GM19023 (cell line): ENCODE results near the gene MMD.
"Not testable (repeated sequence)": the region's sequence is repeated elsewhere in the genome, so short reads cannot be mapped to it uniquely, and the experiment has no call there.

ENCODE experiments used
- ATAC-seq: cut with Tn5 transposase; IDR thresholded peaks from one replicate; pipeline ENCODE4 v1.9.1; 2021; ENCODE audit warnings: mild to moderate bottlenecking, moderate library complexity; ENCODE audit not compliant: unreplicated experiment

Gene MMD

DNA sequence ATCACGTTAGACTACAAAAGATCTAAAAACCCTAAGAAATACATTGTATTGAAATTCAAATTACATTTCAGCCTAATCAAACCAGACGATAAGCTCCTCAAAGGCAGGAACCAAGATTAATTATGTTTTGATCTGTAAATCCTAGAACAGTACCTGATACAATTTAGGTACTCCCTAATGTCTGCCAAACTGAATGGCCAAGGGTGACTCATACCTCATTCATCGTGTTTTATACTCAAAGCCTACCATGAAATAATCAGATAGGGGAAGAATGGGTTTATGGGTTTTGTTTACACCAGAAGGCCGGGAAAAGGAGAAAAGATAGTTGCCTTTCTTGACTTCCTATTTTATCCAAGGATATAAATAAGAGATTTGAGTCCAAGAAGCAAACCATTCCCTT lies 19.3 kb downstream of the MMD start:
- no peak for ATAC-seq

DNA sequence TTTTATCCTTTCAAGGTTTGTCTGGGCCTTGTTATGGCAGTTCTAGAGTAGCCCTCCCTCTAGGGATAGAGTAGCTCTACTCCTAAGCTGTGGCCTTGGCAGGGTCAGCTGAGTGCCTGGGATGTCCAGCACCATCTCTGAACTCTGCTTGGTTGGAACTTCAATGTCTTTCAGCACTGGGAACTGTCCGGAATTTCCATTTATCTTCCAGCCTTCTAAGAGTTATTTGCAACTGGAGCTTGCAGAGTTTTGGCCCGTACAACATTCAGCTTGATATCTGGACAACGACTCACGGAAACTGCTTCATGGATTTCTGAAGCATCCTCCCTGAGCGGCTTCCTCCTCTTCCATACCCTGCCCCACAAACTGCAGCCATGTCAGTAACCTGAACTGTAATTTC lies 22.9 kb downstream of the MMD start:
- ATAC-seq: no peak

GRCh38 chr17:55395803-55396505 lies 25.7 kb downstream of the MMD start:
- ATAC-seq: no peak

DNA sequence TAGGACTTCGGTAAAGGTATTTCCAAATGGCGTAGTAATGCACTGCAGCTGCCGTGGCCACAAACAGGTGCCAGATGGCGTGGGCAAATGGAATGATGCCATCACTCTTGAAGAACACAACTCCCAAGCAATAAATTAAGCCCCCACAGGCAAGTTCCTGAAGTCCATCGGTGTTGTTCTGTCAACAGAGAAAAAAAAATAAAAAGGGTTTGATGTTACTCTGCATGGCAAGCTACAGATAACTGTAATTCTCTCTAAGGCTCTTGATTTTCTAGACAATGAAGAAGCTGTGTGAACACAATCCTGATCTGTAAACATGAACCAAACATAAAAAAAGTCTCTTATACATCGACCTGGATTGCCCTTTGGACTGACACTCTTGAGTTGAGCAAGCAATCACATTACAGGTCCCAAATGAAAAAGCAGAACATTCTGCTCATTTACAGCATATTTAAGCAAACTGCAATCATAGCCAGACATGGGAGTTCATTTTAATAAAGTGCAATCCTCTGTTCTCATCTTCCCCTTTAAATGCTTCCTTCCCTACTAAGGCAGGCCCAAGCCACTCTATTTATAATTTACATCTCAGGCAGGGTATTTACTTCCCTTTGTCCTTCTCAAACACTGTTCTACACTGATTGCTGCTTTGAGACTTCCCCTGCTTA lies 27.1 kb downstream of the MMD start:
- no peak for ATAC-seq

DNA sequence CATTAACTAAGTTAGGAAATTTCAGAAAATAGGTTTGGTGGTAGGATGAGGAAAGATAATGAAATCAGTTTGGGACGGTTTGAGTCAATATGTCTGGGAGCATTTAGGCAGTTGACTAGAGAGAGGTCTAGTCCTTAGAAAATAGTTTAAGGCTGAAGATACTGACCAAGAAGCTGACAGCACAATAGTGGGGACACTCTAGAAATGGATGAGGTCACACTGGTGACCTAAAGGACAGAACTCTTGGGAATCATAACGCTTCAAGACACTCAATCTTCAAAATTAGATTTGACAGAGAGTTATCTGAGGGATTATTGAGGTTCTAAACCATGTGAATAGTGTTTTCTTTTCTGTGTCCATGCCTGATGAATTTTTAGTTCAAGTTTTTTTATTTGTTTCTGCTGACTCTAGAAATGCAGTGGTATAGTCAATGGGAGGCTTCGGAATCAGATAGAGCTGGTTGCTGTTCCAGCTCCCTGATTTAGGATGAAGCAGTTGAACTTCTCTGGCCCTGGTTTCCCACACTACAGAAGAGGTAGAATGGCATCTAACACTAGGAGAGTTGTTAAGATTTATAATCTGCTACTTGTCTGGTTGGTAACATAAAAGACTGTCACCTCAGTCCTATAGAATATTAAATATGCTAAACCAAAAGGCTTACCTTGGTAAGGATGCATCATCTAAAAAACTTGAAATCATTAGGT lies 29.7 kb downstream of the MMD start:
- ATAC-seq: no peak

DNA sequence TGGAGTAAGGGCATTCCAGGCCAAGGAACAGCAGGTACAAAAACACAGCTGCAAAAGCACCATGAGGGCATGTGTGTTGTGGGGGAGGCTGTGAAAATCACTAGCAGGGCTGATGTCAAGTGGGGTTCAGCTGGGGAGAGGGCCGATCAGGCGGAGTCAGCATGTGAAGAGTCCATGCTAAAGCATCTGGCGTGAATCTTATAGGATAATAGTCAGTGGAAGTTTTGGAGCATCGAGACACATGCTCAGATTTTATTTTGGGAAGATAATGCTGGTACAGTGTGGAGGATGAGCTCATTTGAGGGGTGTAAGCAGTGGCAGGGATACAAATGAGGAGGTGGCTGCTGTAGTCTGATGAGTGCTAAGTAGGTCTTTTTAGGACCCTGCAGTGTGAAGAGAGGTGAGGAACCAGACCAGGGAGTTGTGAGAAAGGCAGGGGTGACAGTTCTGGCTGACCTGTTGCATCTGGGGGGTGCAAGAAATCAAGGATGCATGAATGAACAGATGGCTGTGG lies 30.3 kb downstream of the MMD start:
- ATAC-seq: no peak

DNA sequence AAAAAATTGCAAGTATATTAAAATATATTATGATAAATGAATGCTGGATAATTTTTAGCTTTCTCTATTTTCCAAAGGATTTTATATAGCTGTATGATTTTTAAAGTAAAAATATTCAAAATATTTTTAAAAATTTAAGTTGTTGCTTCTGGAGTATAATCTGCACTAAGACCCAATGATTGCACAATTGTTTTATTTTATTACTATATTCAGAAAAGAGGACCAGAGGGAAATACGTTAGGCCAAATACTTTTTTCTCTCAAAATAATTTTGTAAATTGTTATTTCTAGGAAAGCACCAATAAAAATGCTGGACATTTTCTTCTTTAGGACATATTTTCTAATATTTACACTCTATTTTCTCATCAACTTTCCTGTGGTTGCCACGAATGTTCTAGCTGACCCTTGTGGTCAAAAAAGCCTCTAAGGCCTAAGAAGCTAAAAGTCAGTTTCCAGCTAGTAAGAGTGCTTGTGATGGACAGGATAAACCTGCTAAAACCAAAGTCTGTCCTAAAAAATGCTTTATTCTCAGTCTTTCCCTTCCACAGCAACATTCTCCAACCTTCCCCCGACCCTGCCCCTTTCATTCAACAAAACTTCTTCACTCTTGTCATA lies 31.2 kb downstream of the MMD start:
- no peak for ATAC-seq

DNA sequence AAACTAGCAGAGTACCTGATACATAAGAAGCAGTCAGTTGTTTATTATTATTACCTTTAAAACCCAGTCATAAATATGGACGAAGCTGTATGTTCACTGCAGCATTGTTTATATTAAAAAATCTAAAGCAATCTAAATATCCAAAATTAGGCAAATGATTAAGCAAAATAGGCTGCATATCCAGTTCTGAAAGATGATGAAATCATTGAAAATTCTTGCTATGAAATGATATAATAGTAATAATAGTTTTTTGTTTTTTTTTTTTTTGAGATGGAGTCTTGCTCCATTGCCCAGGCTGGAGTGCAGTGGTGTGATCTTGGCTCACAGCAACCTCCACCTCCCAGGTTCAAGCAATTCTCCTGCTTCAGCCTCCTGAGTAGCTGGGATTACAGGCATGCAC lies 31.9 kb downstream of the MMD start:
- ATAC-seq: not testable (repeated sequence)

DNA sequence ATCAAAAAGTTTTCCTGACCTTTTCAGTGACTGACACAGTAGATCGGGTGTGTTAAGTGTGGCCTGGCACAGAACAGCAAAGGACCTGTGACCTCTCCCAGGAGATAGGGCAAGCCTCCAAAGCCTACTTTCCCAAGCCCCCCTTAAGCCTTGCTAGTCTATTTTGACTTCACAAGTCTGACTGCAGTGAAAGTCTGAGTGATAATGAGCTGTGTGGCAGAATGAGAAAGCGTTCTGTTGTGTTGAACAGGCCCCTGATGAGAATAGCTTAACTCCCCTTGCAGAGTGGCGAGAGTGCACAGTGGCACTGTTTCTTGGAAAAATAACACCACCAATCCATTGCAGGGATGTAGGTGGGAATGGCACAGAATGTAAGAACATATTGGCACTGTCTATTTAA lies 32.8 kb downstream of the MMD start:
- ATAC-seq: no peak

DNA sequence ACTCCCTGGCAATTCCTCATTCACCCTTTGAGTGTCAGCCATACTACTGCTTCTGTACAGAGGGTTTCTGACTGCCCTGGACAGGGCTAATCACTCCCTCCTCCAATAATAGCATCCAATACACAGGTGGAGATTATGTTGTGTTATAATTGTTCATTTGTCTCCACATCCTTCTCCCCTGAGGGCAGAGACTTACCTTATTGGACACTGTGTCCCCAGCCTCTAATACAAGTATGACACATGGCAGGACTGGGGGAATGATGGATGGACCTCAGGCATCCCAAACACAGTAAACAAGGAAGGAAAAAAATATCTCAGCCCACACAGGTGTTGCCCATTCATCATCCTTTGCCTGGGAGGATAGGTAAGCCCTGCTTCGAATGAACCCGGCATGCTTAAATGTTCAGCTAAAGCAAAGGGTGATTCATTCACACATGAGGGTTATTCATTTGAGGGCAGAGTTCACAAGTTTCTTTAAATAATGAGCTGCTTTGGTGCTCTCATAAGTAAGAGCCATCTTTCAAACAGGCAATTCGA lies 34.8 kb downstream of the MMD start:
- ATAC-seq: no peak

- no peak for ATAC-seq
Measured at GRCh38 chr17:55384643-55385232, 36.9 kb downstream of the MMD start.

- no peak for ATAC-seq
Measured at GRCh38 chr17:55383771-55384642, 37.6 kb downstream of the MMD start.

GRCh38 chr17:55381017-55381770 lies 40.4 kb downstream of the MMD start:
- ATAC-seq: no peak

GRCh38 chr17:55377671-55378275 lies 43.9 kb downstream of the MMD start:
- no peak for ATAC-seq

DNA sequence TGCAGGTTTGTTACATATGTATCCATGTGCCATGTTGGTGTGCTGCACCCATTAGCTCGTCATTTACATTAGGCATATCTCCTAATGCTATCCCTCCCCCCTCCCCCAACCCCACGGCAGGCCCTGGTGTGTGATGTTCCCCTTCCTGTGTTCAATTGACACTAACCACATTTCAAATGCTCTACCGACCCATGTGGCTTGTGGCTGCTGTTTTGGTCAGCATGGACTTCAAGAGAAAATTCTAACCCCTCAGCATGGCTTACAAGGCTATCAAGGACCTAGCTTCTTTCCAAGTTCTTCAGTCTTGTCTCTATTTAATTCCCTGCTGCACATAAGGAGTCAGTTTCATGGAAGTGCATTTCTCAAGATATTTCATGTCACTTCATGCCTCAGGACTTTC lies 52.9 kb downstream of the MMD start:
- no peak for ATAC-seq

DNA sequence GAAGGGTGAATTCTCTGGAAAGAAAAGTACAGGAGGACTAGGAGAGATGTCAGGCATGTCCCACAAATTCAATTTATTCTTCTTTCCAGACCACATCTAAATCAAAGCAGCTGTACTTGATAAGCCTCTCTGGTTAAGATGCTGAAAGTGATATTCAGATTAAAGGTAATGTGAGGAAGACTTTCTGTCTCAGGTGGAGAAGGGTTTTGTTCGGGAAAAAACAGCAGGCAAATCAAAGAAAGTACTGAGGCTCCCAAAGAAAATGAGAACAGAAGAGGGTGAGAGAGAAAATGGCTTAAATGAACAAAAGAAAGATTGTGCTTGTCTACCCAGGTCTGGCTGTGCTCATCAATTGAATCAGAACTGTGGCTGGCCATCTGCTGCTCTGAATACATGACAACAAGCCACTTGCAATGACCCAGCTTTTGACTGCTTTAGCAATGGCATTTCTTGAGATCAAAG lies 55.6 kb downstream of the MMD start:
- ATAC-seq: no peak

DNA sequence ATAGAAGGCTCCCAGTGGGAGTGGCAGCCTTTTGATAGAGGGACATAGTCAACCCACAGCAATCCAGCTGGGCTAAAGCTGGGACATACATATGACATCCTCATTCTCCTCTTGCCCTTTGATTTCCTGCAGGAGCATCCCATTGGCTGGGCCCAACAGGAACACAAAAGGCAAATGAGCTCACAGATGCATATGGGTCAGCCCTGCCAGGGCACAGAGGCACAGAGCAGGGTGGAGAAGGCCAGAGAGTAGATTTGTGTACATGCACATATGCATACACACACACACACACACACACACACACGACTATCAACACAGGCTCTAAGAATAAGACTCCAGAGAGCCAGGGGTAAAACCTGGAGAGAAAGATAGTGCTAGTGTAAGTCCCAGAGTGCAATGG lies 58.6 kb downstream of the MMD start:
- no peak for ATAC-seq

DNA sequence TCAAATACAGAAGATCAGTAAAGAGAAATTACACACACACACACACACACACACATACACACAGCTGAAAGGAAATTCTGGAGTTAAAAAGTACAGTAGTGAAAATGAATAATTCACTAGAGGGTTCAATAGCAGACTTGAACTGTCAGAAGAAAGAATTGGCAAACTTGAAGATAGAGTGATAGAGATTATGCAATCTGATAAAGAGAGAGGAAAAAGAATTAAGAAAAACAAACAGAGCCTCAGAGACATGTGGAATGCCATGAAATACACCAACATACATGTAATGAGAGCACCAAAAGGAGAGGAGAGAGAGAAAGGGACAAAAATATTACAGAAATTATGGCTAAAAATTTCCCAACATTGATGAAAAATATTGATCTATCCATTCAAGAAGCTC lies 60.7 kb downstream of the MMD start:
- ATAC-seq: no peak
